IMR-90 (cell line): Measurements from ENCODE around the gene DPPA4.

Experiments used
- CEBPB ChIP-seq: IDR thresholded peaks from 2 replicates; pipeline ENCODE4 v1.6.1; 2012; ENCODE audit warnings: low read depth, low read length, improper control_type of control experiment
- FOS ChIP-seq: fragments of 150-350 bp; IDR thresholded peaks from 2 replicates; pipeline ENCODE4 v1.6.1; 2016; ENCODE audit warnings: low read depth, low read length
- MAZ ChIP-seq: IDR thresholded peaks from 2 replicates; pipeline ENCODE4 v1.6.1; 2012; ENCODE audit warnings: low read depth, mild to moderate bottlenecking, low read length, improper control_type of control experiment, moderate library complexity, borderline replicate concordance
- POLR2A ChIP-seq: IDR thresholded peaks from 2 replicates; pipeline ENCODE4 v1.6.1; 2012; ENCODE audit warnings: mild to moderate bottlenecking, low read depth, low read length
- RAD21 ChIP-seq: IDR thresholded peaks from 2 replicates; pipeline ENCODE4 v1.6.1; 2012; ENCODE audit warnings: low read length, improper control_type of control experiment
- RCOR1 ChIP-seq: IDR thresholded peaks from 2 replicates; pipeline ENCODE4 v1.6.1; 2012; ENCODE audit warnings: mild to moderate bottlenecking, low read length, improper control_type of control experiment; ENCODE audit not compliant: insufficient replicate concordance
- RFX5 ChIP-seq: IDR thresholded peaks from 2 replicates; pipeline ENCODE4 v1.8.0; 2012; ENCODE audit warnings: low read depth, mild to moderate bottlenecking, low read length, moderate library complexity
- SMC3 ChIP-seq: fragments of 150-350 bp; IDR thresholded peaks from 2 replicates; pipeline ENCODE4 v1.6.1; 2016; ENCODE audit warnings: low read depth, mild to moderate bottlenecking, antibody characterized with exemption, low read length, moderate library complexity
- TF ChIP-seq, protein P1 (sequence below): conservative IDR thresholded peaks from 2 replicates; pipeline ENCODE4 v1.5.1; 2012; ENCODE audit warnings: mild to moderate bottlenecking, low read depth, low read length, improper control_type of control experiment
- TF ChIP-seq, protein P2 (sequence below): fragments of 150-350 bp; IDR thresholded peaks from 2 replicates; pipeline ENCODE4 v1.6.1; 2016; ENCODE audit warnings: low read depth, mild to moderate bottlenecking, low read length, moderate library complexity, borderline replicate concordance
- TF ChIP-seq, protein P3 (sequence below): fragments of 150-350 bp; IDR thresholded peaks from 2 replicates; pipeline ENCODE4 v1.6.1; 2017; ENCODE audit warnings: mild to moderate bottlenecking, antibody characterized with exemption, low read length, low read depth

DNA sequence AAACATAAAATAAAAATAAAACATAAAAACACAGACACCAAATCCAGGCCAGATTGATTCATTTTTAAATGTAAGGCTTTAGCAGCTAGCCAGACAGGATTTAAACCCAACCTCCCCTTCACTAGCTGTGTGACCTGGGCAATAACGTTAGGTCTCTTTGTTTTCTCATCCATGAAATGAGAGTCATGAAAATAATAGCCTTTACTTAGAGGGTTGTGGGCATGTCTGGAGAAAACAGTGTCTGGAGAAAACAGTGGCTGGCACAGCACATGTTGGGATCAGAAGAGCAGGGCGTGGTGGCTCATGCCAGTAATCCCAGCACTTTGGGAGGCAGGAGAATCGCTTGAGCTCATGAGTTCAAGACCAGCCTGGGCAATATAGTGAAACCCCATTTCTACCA, 1.9 kb upstream of the DPPA4 start:
- TF ChIP-seq POLR2A (no peak), MAZ (no peak), RCOR1 (no peak), RAD21 (no peak), SMC3 (no peak), CEBPB (no peak), RFX5 (no peak), FOS (no peak)
- TF ChIP-seq, protein P1, sequence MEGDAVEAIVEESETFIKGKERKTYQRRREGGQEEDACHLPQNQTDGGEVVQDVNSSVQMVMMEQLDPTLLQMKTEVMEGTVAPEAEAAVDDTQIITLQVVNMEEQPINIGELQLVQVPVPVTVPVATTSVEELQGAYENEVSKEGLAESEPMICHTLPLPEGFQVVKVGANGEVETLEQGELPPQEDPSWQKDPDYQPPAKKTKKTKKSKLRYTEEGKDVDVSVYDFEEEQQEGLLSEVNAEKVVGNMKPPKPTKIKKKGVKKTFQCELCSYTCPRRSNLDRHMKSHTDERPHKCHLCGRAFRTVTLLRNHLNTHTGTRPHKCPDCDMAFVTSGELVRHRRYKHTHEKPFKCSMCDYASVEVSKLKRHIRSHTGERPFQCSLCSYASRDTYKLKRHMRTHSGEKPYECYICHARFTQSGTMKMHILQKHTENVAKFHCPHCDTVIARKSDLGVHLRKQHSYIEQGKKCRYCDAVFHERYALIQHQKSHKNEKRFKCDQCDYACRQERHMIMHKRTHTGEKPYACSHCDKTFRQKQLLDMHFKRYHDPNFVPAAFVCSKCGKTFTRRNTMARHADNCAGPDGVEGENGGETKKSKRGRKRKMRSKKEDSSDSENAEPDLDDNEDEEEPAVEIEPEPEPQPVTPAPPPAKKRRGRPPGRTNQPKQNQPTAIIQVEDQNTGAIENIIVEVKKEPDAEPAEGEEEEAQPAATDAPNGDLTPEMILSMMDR, result no peak
- TF ChIP-seq, protein P2, sequence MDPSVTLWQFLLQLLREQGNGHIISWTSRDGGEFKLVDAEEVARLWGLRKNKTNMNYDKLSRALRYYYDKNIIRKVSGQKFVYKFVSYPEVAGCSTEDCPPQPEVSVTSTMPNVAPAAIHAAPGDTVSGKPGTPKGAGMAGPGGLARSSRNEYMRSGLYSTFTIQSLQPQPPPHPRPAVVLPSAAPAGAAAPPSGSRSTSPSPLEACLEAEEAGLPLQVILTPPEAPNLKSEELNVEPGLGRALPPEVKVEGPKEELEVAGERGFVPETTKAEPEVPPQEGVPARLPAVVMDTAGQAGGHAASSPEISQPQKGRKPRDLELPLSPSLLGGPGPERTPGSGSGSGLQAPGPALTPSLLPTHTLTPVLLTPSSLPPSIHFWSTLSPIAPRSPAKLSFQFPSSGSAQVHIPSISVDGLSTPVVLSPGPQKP, result no peak
- TF ChIP-seq, protein P3, sequence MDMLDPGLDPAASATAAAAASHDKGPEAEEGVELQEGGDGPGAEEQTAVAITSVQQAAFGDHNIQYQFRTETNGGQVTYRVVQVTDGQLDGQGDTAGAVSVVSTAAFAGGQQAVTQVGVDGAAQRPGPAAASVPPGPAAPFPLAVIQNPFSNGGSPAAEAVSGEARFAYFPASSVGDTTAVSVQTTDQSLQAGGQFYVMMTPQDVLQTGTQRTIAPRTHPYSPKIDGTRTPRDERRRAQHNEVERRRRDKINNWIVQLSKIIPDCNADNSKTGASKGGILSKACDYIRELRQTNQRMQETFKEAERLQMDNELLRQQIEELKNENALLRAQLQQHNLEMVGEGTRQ, result no peak
